GM12892 (cell line): ENCODE data around the gene C6.

Source experiments
- POLR2A ChIP-seq: IDR thresholded peaks from 2 replicates; pipeline ENCODE4 v1.6.1; 2011; ENCODE audit warnings: low read depth, low read length, control low read depth
- POLR2AphosphoS5 ChIP-seq: IDR thresholded peaks from 2 replicates; pipeline ENCODE4 v1.6.1; 2011; ENCODE audit warnings: low read depth, low read length, control low read depth
- TAF1 ChIP-seq: IDR thresholded peaks from 2 replicates; pipeline ENCODE4 v1.6.1; 2011; ENCODE audit warnings: low read depth, mild to moderate bottlenecking, control low read depth, low read length, borderline replicate concordance

DNA sequence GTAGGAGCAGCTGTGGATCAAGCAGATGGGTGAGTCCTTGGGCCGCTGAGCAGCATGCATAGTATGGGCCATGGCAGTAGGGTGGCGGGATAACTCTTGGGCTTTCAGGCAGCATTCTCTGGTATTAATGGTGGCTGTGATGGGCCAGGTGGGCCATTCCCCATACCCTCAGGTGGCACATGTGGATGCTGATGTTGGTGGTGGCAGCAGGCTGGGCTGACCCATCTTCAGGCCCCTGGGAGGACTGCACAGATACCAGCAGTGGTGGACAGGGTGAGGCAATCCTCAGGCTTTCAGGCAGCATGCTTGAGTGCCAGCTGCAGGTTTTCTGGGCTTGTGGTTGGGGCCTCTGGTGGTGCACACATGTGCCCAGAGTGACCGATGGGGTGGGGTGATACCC lies 27.1 kb upstream of the C6 start:
- TF ChIP-seq POLR2AphosphoS5: no peak
- no peak for TF ChIP-seq POLR2A
- no peak for TF ChIP-seq TAF1
